ENCODE measurements around the gene PRR30.
"Not testable (repeated sequence)": the region's sequence is repeated elsewhere in the genome, so short reads cannot be mapped to it uniquely, and the experiment has no call there.

The PRR30 gene

DNA sequence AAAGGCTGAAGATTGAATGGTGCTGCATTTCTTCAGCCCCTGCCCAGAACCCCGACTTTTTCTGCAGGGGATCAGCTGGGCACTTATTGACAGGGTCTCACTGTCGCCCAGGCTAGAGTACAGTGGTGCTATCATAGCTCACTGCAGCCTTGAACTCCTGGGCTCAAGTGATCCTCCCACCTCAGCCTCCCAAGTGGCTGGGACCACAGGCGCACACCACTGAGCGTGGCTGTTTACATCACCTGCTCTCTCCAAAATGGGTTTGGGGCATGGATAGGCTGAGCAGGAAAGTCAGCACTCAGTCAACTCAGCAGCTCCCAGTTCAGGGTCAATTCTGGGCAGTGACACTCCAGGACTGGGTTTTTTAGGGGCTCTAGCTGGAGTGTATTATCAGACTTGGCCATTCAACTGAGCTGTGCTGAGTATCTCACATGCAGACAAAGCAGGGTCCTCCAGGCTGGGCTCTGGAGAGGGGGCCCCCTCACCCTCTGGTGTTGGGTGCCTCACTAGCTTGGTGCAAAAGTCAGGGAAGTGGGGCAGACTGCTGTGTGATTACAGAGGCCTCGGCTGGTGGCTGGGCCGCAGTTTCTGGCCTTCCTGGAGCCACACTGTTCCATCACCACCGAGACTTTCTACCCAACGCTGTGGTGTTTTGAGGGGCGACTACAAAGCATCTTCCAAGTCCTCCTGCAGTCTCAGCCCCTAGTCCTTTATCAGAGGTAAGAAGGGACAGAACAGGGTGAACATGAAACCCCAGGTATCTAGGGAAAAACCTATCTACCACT, 11.1 kb downstream of the PRR30 start:
- DNase-seq: no peak
- H3K9me3 Mint-ChIP-seq: no peaks in the 10 kb centered on the region

DNA sequence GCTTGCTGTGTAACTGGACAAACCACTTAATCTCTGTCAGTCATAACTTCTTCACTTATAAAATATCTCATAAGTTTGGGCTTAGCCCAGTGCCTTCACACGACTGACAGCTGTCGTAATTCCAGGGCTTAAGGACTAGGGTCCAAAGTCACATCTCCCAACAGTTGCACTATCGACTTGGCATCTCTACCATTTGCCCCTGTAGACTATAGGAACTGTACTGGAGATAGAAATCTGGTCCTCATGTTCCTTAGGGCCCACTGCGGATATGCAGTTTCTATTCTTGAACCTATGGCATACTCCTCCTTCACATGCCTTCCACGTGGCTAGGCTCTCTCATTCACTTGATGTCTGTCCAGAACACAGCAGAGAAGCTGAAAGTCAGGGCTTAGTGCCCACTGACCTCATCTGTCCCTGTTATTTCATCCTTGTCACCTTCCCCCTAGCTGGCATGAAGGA, 12.9 kb downstream of the PRR30 start:
- Mint-ChIP-seq H3K27ac (no peak overlapping the region), H3K4me1 (peaks cover 14 to 23% of the 10 kb centered on the region in 2 donors), H3K27me3 (peaks cover 0 to 5% of the 10 kb centered on the region in 2 donors), H3K4me3 (no peak overlapping the region), H3K9me3 (no peaks in the 10 kb centered on the region), H3K36me3 (peaks cover 12 to 18% of the 10 kb centered on the region in 2 donors)
- DNase-seq: no peak
- ATAC-seq (replicated peaks): no peak

More for the DNA sequence above, 11.1 kb downstream of the PRR30 start:
- peaks cover 17 to 27% of the 10 kb centered on the region in 2 donors for H3K4me1 Mint-ChIP-seq
- H3K36me3 Mint-ChIP-seq: peaks cover 18 to 27% of the 10 kb centered on the region in 2 donors
- H3K27ac Mint-ChIP-seq: no peak overlapping the region
- no peaks in the 10 kb centered on the region for H3K27me3 Mint-ChIP-seq
- ATAC-seq (replicated peaks): no peak
- no peak overlapping the region for H3K4me3 Mint-ChIP-seq

DNA sequence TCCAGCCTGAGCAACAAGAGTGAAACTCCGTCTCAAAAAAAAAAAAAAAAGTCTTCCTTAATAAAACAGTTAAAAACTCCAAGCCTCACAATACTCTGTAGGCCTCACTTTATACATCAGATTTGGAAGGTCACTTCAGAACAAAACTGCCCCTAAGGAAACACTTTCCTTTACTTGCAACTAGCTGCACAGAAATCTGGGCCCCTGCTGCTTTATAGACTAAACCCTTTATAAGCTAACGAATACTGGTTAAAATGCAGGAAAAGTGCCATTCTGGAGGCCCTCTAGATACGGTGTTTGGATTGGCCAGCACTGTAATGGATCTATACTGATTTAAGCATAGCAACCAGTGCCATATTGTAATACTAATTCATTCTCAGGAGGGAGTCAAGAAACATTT, 14.1 kb downstream of the PRR30 start:
- H3K4me3 Mint-ChIP-seq: no peak overlapping the region
- H3K4me1 Mint-ChIP-seq: peaks cover 11 to 18% of the 10 kb centered on the region in 2 donors
- no peak for DNase-seq
- no peak for ATAC-seq (replicated peaks)
- H3K27me3 Mint-ChIP-seq: peaks cover 2 to 14% of the 10 kb centered on the region in 2 donors
- H3K36me3 Mint-ChIP-seq: peaks cover 5 to 8% of the 10 kb centered on the region in 2 donors
- H3K9me3 Mint-ChIP-seq: no peaks in the 10 kb centered on the region
- no peak overlapping the region for H3K27ac Mint-ChIP-seq

DNA sequence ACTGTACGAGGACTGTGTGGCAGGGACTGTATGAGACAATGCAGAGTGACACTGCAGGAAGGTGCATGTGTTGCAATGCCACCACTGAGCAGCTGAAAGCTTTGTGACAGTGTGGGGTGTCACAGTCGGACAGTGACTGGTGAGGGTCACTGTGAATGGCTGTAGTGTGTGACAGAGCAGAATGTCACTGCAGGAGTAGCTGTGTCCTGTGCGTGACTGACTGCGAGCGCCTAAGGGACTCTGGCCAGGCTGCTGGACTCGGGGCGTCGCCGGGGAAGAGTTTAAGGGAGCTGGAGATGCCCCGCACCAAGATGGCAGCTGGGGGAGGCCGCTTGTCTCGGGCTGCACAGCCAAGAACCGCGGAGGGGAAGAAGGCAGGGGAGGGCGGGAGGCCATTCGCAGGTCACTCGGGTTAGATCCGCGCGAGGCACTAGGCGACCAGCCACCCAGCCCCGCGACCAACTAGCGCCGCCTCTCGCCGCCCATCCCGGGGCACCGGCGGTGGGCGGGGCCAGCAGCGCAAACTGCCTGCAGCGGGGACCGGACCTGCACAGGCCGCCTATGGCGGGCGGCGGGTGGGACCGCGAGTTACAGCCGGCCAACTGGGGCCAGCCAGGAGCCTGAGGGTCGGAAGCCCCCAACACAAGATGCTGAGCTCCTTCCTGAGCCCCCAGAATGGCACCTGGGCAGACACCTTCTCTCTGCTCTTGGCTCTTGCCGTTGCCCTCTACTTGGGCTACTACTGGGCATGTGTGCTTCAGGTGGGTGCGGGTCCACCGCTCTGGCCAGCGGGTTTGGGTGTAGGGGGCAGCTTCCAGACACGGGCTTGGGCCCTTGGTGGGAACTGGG, 15.7 kb downstream of the PRR30 start, which contains the start of gene ABHD1:
Gene ABHD1 (plus strand): TSS at position 514 of the 849 bp plus-strand sequence. CDS start 134 bp downstream, at position 648.
- H3K4me3 Mint-ChIP-seq: peak within 1 kb of the TSS; percentile 81 to 85
- H3K9me3 Mint-ChIP-seq: no peaks in the 10 kb centered on the region
- H3K4me1 Mint-ChIP-seq: peaks cover 12 to 14% of the 10 kb centered on the region in 2 donors
- peak within 1 kb of the TSS; percentile 91 for H3K27ac Mint-ChIP-seq
- H3K27me3 Mint-ChIP-seq: peaks cover 18 to 24% of the 10 kb centered on the region in 2 donors
- ATAC-seq (replicated peaks) (peak; percentile 80 to 82), DNase-seq (peak; percentile 33)
- H3K36me3 Mint-ChIP-seq: peaks cover 0 to 2% of the 10 kb centered on the region in 2 donors

DNA sequence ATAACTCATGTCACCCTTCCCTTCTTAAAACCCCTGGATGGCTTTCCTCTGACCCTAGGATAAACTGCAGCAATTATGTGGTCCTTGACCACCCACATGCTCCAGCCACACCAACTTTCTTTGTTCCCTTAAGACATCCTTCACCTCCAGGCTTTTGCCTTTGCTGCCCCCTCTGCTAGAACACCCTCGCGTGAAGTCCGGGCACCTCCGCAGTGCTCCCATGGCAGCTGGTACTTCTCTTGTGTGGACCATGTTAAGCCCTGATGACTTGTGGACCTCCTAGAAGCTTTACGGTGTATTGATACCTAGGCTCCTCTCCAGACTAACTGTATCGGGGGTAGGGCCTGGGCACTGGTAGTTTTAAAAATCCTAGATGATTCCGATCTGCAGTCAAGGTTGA, 16.4 kb downstream of the PRR30 start:
- no peak for ATAC-seq (replicated peaks)

DNA sequence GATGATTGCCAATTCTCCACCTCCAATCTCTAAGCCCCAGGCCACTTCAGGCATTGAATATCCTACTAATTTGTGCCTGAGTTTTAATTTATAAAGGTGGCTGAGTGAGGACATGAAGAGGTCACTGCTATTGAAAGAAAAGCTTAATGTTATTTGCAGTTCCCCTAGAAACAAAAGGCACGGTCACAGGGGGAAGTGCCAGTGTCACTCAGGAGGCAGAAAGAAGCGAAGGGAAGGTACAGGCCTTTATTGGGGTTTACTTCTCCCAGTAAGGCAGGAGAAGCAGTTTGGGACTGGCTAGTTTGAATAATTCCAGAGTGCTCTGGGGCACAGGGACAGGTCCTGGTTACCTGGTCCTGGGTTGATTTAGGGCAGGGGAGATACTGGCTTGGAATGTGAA, 17.3 kb downstream of the PRR30 start:
- H3K27ac Mint-ChIP-seq: no peak overlapping the region
- H3K9me3 Mint-ChIP-seq: no peaks in the 10 kb centered on the region
- no peak for ATAC-seq (replicated peaks)
- H3K36me3 Mint-ChIP-seq: peaks cover 0 to 2% of the 10 kb centered on the region in 2 donors
- no peak overlapping the region for H3K4me3 Mint-ChIP-seq
- H3K4me1 Mint-ChIP-seq: peaks cover 14 to 18% of the 10 kb centered on the region in 2 donors
- no peak for DNase-seq
- peaks cover 29 to 35% of the 10 kb centered on the region in 2 donors for H3K27me3 Mint-ChIP-seq

More for the DNA sequence above, 16.4 kb downstream of the PRR30 start:
- H3K4me3 Mint-ChIP-seq: peak overlapping the region; percentile 81 to 85
- no peaks in the 10 kb centered on the region for H3K9me3 Mint-ChIP-seq
- no peak for DNase-seq
- peaks cover 26 to 32% of the 10 kb centered on the region in 2 donors for H3K27me3 Mint-ChIP-seq
- peaks cover 14 to 18% of the 10 kb centered on the region in 2 donors for H3K4me1 Mint-ChIP-seq
- peaks cover 0 to 2% of the 10 kb centered on the region in 2 donors for H3K36me3 Mint-ChIP-seq
- H3K27ac Mint-ChIP-seq: peak overlapping the region; percentile 91

DNA sequence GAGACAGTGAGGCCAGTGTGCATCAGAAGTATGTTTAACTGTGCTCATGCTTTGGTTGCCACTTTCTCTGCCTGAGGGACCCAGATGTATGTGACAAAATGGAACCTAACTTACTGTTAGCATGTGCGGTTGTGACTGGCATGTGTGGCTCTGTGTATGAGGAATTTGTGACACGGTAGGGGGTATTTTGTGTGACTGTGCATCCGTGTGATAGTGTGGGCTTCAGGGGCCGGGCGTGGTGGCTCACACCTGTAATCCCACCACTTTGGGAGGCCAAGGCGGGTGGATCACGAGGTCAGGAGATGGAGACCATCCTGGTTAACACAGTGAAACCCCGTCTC, 19.9 kb downstream of the PRR30 start:
- H3K36me3 Mint-ChIP-seq, H3K9me3 Mint-ChIP-seq, H3K27ac Mint-ChIP-seq, DNase-seq: not testable (repeated sequence)
- Mint-ChIP-seq H3K4me3 (peak overlapping the region; percentile 78 to 80), H3K4me1 (peaks cover 14 to 18% of the 10 kb centered on the region in 2 donors), H3K27me3 (peaks cover 33 to 39% of the 10 kb centered on the region in 2 donors)
- ATAC-seq (replicated peaks): peak in 1 of 2 donors; percentile 4

DNA sequence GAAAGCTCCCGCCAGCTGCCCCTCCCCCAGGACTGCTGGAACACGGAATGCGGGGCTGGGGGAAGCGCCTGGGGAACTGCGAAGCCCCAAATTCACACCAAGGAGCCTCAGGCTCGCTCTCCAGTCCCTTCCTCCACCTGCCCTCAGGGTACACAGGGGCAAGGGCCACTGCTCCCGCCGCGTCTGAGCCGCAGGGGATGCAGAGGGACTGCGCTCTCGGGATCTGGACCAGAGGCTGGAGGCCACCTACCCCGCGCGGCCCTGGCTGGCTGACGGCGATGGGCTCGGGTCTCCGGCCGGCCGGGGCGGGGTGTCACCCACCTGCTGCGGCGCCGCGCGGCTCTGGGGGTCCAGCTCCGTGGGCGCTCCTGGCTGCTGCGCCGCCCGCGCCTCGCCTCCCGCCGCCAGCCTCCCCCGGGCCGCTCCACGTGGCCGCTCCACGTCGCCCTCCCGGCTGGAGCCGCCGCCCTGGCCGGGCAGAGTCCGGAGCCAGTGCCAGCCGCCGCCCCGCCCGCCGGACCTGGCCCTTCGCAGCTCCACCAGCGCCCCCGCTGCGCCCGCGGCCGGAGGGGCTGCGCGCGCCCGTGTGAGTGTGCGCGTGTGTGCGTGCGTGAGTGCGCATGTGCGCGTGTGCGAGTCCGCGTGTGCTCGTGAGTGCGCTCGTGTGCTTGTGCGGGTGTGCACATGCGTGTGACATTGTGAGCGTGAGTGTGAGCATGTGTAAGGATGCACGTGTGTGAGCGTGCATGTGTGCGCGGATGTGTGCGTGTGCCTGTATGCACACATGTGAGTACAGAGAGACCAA, 20.5 kb downstream of the PRR30 start, which contains the start of gene CGREF1:
Gene CGREF1 (minus strand): TSS at position 604 of the 805 bp plus-strand sequence. CDS start 14,762 bp downstream, outside the sequence.
- peaks cover 0 to 2% of the 10 kb centered on the region in 2 donors for H3K36me3 Mint-ChIP-seq

DNA sequence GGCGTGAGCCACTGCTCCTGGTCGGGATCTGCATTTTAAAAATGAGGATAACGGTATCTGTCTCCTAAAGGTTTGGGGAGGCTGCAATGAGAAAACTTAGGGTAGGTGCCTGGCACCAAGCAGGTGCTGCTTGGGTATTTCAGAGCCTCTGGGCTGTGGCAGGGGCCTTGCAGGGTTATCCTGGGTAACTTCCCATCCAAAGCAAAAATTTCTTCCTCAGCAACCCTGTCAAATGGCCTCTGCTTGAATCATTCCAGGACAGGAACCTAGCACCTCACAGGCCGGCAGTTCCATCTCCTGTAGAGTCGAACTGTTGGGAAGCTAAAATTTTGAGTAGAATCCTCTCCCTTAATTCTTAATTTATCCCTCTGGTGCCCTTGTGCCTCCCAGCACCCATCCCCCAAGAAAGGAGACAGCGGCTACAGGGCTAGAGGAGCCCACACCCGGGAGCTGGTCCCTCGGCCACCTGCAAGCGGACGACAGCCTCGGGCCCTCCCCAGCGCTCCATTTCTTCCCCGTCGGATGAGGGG, 21.1 kb downstream of the PRR30 start:
- H3K9me3 Mint-ChIP-seq: no peaks in the 10 kb centered on the region
- H3K4me1 Mint-ChIP-seq: peaks cover 6 to 8% of the 10 kb centered on the region in 2 donors
- H3K27ac Mint-ChIP-seq: no peak overlapping the region
- no peak for DNase-seq
- peaks cover 0 to 2% of the 10 kb centered on the region in 2 donors for H3K36me3 Mint-ChIP-seq
- peaks cover 33 to 39% of the 10 kb centered on the region in 2 donors for H3K27me3 Mint-ChIP-seq
- no peak for ATAC-seq (replicated peaks)
- peak overlapping the region; percentile 55 to 58 for H3K4me3 Mint-ChIP-seq

More for the DNA sequence above, 20.5 kb downstream of the PRR30 start, which contains the start of gene CGREF1:
- DNase-seq (no peak), ATAC-seq (replicated peaks) (peak; percentile 28 to 38)
- Mint-ChIP-seq H3K9me3 (no peaks in the 10 kb centered on the region), H3K4me1 (peaks cover 11 to 13% of the 10 kb centered on the region in 2 donors), H3K27me3 (peaks cover 33 to 39% of the 10 kb centered on the region in 2 donors), H3K4me3 (peak within 1 kb of the TSS; percentile 78 to 80), H3K27ac (no peak within 1 kb of the TSS)

DNA sequence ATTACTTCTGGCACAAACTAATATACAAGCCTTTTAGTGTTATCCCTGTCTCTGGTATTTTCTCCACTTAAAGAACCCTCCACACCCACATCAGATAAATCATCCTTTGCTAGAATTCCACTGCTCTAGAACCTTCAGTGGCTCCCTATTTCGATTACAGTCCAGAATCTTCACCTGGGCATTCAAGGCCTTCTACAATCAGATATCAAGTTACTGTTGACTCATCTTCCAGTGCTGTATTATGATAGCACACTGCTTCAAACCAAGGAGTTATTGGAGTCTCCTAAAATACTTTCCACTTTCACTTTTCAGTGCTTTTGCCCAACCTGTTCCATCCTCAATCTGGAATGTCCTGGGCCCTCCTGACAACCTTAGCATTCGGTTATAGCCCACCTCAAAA, 23.7 kb downstream of the PRR30 start:
- H3K27me3 Mint-ChIP-seq: peaks cover 28 to 33% of the 10 kb centered on the region in 2 donors
- peaks cover 5 to 6% of the 10 kb centered on the region in 2 donors for H3K4me1 Mint-ChIP-seq
- no peak overlapping the region for H3K4me3 Mint-ChIP-seq
- no peak overlapping the region for H3K27ac Mint-ChIP-seq
- no peak for ATAC-seq (replicated peaks)
- H3K9me3 Mint-ChIP-seq: no peaks in the 10 kb centered on the region
- H3K36me3 Mint-ChIP-seq: peaks cover 0 to 2% of the 10 kb centered on the region in 2 donors
- DNase-seq: no peak

DNA sequence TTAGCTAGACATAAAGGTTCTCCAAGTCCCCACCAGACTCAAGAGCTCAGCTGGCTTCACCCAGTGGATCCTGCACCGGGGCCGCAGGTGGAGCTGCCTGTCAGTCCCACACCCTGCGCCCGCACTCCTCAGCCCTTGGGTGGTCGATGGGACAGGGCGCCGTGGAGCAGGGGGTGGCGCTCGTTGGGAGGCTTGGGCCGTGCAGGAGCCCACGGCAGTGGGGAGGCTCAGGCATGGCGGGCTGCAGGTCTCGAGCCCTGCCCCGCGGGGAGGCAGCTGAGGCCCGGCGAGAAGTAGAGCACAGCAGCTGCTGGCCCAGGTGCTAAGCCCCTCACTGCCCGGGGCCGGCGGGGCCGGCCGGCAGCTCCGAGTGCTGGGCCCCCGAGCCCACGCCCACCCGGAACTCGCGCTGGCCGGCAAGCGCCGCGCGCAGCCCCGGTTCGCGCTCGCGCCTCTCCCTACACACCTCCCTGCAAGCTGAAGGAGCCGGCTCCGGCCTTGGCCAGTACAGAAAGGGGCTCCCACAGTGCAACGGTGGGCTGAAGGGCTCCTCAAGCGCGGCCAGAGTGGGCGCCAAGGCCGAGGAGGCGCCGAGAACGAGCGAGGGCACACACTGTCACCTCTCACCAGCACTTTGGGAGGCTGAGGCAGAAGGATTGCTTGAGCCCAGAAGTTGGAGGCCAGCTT, 27.7 kb downstream of the PRR30 start:
- not testable (repeated sequence) for DNase-seq, H3K4me3 Mint-ChIP-seq

DNA sequence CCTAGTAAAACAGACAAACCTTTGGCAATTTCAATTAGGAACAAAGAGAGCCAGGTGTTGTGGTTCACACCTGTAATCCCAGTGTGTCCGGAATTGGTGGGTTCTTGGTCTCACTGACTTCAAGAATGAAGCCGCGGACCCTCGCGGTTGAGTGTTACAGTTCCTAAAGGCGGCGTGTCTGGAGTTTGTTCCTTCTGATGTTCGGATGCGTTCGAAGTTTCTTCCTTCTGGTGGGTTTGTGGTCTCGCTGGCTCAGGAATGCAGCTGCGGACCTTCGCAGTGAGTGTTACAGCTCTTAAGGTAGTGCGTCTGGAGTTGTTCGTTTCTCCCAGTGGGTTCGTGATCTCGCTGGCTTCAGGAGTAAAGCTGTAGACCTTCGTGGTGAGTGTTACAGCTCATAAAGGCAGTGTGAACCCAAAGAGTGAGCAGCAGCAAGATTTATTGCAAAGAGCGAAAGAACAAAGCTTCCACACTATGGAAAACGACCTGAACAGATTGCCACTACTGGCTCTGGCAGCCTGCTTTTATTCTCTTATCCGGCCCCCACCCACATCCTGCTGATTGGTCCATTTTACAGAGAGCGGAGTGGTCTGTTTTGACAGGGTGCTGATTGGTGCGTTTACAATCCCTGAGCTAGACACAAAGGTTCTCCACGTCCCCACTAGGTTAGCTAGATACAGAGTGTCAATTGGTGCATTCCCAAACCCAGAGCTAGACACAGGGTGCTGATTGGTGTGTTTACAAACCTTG, 28.4 kb downstream of the PRR30 start:
- not testable (repeated sequence) for H3K4me1 Mint-ChIP-seq; DNase-seq; H3K9me3 Mint-ChIP-seq; H3K27me3 Mint-ChIP-seq; H3K36me3 Mint-ChIP-seq; ATAC-seq (replicated peaks); H3K4me3 Mint-ChIP-seq; H3K27ac Mint-ChIP-seq

More for the DNA sequence above, 27.7 kb downstream of the PRR30 start:
- not testable (repeated sequence) for ATAC-seq (replicated peaks); H3K27me3 Mint-ChIP-seq; H3K9me3 Mint-ChIP-seq; H3K27ac Mint-ChIP-seq; H3K4me1 Mint-ChIP-seq; H3K36me3 Mint-ChIP-seq

Measured in stimulated activated naive B cell treated with anti-CD40 and anti-IgM and Interleukin-4, amounts not matched to agents 10 μg/mL and 1 μg/mL and 100 μg/mL, for 72 hours (primary cell).